GM19438 (cell line): ENCODE measurements around the gene WFDC2.
A peak's percentile ranks its signal among the peaks of the same experiment; 100 is the strongest.
"Not testable (repeated sequence)": the region's sequence is repeated elsewhere in the genome, so short reads cannot be mapped to it uniquely, and the experiment has no call there.

Source experiments
- ATAC-seq: cut with Tn5 transposase; IDR thresholded peaks from one replicate; pipeline ENCODE4 v1.9.1; 2021; ENCODE audit warnings: low read depth; ENCODE audit not compliant: unreplicated experiment

WFDC2 gene

DNA sequence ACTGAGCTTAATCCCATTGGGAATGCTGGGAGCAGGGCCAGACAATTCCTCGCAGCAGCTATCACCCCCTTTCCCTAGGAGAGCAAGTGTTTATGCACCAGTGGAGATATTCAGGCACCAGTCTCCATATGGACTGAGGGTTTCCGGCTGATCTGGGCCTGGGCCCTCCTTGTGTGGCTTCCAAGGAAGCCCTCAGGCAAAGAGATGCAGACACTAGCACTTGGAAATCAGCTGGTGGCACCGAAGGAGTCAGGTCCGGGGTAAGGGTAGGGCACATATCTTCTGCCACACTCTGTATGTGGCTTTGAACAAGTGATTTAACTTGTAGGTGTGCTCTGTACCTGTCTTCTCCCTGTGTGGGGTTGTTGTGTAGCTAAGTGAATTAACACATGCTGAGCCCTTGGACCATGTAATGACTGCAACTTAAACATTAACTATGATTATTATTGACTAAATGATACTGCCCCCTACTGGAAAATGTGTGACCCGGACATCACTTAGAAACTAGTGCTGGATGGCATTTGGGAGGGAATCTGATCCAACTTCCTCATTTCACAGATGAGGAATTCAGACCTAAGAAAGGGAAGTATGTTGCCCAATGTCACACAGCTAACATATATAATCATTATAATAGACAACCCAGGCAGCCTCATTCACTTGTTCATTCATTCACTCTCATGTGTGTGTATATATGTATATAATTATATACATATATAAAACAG, 19.3 kb upstream of the WFDC2 start:
- no peak for ATAC-seq

DNA sequence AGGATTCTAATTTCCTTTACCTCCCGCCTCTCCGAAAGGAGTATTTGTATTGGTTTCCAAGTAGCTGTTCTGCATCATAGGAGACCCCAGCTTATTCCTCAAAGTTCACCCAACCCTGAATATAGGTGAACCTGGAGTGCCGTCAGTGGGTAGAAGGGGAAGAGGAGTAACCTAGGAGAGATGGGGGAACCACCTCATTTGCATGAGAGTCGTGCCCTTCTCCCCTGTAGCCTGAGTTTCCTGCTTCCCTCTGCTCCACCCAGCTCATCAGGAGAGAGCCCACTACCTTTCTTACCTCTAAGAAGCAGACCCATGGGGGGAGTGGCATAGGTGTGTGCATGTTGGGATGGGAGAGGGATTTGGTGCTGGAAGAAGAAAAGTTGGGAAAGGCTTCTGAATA, 17.3 kb upstream of the WFDC2 start:
- no peak for ATAC-seq

DNA sequence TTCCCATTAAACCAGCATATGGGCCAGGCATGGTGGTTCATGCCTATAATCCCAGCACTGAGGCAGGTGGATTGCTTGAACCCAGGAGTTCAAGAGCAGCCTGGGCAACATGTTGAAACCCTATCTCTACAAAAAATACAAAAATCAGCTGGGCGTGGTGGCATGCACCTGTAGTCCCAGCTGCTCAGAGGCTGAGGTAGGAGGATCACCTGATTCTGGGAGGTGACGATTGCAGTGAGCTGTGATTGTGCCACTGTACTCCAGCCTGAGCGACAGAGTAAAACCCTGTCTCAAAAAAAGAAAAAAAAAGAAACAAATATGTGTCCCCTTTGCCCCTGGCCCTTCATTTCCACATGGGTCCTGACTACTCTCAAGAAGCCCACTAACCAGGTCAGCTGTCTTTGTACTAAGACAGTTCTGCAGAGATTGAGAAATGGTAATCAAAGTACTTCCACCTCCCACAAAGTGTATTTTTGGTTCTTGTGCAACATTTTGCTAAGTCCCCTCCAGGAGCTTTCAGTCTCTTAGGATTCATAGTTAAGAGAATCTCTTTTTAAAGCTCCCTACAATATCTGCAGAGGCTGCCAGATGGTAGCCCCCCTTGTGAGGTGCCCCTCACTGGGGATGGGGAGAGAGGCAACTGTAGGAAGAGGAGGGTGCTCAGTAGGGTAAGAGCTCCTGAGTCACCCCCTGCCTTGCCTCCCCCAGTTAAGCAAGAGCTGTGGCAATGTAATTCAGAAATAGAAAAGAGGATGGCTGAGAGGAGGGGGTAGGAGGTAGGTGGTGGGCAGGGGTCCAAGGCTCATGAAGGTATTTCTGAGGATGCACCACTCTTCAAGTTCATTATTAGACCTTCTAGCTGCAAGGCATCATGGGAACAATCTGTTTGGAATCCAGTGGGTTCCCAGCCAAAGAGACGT, 16.5 kb upstream of the WFDC2 start:
- no peak for ATAC-seq

DNA sequence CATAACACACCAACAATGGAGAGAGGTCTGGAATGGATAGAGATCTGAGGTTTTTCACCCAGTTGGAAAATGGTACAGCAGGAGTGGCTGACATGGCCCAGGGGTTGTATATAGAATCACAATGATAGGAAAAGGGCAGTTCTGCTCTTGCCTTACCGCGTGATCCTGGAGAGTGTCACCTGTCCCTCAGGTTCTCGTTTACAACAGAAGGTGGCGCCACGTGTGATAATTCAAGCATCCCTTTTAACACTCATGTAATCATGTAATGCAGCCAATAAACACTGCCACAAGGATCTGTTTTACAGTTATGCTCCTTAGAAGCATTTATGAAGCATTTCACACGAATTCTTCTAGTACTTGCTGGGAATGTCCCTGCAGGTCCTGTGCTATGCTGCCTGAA, 12.9 kb upstream of the WFDC2 start:
- no peak for ATAC-seq

DNA sequence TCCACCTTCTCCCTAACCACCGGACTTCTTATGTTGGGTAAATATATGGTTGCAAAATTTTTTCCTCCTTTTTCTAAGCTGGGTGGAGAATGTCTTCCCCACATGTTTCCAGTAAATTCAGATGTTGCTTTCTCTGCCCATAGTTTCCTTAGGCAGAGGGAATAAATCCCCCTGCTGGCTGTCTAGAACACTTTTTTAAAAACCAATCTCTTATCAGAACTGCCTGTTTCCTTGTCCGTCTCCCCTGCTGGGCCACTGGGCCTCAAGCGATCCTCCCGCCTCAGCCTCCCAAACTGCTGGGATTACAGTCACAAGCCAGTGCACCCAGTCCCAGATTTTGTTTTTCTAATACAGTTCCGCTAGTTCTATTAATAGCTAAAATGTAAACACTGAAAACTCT, 9.9 kb upstream of the WFDC2 start:
- ATAC-seq: no peak

DNA sequence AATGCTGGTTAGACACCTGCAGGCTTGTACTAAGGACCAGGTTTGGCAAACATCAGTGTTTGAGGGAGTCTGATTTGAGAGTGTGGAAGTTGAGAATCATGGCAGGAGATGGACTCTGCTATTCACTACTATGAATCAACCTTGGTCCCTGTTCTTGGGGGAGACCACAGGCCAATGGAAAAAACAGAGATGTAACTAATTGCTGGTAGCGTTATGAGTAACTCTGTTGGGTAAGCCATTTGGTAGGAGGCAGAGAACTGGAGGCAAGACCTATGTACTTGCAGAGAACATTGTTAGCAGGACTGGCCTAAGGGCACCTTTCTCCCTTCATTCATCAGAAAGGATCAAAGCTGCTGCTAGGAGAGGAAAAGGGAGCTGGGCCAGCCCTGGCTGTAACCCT, 8.3 kb upstream of the WFDC2 start:
- ATAC-seq: no peak

DNA sequence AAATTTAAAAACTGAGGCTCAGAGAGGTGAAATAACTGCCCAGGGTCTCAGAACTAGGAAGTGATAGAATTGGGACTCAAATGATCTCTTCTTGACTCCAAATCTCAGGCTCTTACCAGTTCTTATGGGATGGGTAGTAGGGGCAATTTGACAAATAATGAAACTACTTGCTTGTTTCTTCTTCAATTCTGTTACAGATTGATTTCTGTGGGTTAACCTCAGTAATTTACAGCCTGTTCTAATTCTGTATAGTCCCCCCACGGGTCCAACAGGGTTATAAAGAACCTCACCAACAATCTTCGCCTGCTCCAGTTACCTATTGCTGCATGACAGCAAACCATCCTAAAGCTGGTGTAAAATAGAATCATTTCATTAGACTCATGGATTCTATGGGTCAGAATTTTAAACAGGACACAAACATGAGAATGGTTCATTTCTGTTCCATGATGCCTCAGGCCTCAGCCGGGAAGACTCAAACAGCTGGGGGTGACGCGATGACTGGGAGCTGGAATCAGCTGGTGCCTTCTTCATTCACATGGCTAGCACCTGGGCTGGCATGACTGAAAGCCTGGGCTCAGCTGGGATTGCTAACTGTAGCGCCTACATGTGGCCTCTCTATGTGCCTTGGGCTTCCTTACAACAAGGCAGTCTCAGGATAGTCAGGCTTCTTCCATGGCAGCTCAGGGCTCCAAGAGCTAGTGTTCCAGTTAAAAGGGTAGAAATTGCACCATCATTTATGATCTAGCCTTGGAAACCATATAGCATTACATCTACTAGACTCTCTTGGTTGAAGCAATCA, 6.6 kb upstream of the WFDC2 start:
- ATAC-seq: no peak

DNA sequence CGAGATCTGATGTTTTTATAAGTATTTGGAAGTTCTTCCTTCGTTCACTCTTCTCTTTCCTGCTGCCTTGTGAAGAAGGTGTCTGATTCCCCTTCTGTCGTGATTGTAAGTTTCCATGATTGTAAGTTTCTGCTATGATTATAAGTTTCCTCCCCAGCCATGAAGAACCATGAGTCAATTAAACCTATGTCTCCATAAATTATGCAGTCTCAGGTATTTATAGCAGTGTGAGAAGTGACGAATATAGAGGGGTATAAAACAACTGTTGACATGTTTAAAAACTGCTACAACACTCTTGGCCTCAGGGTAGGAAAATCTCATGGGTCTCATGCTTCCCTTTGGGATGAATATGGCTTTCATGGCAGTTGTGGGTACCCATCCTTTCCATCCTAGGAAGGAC, 5.8 kb upstream of the WFDC2 start:
- ATAC-seq: no peak

DNA sequence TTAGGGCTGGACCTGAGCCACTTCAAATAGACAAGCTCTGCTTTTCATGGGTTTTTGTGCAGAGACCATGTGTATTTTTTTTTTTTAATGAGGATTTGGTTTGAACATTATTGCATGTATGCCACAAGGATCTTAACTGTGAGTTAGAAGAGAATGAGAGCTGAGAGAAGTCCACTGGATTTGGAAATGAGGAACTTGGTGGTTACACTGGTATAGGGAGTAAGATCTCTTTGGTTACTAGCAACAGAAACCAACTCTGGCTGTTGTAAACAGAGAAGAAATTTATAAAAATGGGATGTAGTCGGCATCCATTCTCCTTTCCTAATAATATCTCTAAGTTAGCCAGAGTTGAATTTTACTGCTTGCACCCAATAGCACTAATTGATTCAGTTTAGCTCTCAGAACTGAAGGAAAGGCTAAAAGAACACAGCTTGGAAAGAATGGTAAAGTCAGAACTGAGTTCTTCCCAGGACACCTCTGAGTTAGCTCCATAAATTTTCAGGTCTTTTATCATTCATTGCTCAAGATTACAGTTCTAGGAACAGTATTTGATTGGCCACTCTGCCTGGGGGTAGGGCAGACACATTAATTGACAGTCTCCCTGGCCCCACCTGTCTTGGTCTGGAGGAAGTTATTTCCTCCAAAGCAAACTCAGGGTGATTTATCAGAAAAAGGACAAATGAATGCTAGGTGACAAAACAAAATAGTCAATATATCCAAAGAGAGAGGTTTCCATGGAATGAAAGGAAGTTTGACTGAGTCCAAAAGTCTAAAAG, 3.9 kb upstream of the WFDC2 start:
- ATAC-seq: no peak

DNA sequence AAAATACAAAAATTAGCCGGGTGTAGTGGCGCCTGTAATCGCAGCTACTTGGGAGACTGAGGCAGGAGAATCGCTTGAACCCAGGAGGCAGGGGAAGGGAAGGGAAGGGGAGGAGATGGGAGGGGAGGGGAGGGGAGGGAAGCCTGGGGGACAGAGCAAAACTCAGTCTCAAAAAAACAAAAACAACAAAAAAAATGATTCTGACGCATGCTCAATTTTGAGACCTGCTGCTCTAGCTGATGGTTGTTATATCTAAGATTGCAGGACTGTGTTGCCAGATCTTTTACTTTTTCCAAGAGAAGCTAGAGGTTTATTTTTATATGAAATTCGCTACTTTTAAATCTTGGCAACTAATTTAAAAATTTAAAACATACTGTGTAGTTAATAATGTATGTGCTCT, 2.4 kb upstream of the WFDC2 start:
- ATAC-seq: no peak

DNA sequence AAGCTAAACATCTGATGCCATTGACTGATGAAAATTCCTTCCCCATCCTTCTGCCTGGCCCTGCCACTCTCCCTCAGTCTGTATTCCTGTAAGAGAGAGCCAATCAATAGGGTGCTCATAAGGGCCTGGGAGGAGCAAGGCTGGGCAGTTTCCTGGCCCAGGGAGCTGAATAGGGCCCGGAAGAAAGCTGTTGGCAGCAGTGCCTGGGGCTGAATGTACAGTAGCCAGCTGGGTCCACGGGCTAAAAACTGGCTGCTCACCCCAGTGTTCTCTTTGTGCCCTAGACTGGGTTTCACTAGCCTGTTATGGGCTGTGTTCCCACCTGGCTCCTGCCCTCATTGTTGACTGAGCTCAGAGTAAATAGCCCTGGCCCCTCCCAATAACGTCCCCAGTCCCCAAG, 1.7 kb upstream of the WFDC2 start:
- ATAC-seq: no peak

DNA sequence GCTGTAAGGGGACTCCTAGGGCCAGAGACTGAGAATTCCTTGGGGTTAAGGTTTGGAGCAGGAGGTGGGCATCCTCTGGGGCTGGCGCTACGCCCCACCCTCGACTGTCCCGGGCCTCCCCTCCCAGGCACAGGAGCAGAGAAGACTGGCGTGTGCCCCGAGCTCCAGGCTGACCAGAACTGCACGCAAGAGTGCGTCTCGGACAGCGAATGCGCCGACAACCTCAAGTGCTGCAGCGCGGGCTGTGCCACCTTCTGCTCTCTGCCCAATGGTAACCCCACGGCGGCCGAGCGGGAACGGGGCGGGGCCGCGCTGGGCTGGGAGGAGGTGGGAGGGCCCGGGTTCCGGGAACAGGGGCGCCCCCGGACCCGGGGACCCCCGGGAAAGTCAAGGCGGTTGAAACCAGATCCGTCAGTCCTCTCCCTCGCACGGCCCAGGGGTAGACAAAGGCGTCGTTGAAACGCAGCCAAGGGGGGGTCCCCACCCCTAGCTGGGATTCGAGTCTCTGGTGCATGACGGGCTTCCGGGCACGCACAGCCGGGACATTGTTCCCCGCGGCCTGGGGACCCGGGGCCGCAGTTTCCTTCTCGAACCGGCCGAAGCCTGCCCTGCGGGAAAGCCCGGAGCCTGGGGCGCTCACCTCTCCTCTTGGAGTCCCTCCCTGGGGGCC, 844 bp downstream of the WFDC2 start:
- peak; percentile 65 for ATAC-seq

DNA sequence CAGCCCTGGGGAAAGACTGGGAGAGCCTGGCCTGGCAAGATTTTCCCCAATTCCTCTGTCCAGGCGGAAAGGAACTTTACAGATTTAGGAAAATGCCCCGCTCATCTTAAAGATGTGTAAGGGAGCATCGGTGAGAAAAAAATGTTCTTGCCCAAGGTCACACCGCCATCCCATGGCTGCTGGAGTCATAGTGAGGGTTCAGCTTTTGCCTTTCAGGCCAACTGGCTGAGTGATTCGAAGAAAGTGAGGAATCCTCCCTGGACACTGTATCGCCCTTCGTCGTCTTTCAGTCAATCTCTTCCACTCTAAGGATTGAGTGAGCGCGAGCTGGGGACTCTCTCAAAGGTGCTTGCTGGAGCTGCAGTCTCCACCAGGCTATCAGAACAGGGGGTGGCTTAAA, 1.4 kb downstream of the WFDC2 start:
- no peak for ATAC-seq

DNA sequence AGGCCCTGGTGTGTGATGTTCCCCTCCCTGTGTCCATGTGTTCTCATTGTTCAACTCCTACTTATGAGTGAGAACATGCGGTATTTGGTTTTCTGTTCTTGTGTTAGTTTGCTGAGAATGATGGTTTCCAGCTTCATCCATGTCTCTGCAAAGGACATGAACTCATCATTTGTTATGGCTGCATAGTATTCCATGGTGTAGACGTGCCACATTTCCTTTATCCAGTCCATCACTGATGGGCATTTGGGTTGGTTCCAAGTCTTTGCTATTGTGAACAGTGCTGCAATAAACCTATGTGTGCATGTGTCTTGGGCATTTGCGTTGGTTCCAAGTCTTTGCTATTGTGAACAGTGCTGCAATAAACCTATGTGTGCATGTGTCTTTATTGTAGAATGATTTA, 2.7 kb downstream of the WFDC2 start:
- ATAC-seq: not testable (repeated sequence)

DNA sequence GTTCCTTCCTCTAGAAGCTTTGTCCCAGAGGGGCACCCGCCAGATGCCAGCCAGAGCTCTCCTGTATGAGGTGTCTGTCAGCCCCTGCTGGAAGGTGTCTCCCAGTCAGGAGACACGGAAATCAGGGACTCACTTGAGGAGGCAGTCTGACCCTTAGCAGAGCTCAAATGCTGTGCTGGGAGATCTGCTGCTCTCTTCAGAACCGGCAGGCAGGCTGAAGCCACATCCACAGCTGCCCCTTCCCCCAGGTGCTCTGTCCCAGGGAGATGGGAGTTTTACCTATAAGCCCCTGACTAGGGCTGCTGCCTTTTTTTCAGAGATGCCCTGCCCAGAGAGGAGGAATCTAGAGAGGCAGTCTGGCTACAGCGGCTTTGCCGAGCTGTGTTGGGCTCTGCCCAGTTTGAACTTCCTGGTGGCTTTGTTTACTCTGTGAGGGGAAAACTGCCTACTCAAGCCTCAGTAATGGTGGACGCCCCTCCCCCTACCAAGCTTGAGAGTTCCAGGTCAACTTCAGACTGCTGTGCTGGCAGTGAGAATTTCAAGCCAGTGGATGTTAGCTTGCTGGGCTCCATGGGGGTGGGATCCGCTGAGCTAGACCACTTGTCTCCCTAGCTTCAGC, 8.1 kb downstream of the WFDC2 start:
- ATAC-seq: not testable (repeated sequence)

DNA sequence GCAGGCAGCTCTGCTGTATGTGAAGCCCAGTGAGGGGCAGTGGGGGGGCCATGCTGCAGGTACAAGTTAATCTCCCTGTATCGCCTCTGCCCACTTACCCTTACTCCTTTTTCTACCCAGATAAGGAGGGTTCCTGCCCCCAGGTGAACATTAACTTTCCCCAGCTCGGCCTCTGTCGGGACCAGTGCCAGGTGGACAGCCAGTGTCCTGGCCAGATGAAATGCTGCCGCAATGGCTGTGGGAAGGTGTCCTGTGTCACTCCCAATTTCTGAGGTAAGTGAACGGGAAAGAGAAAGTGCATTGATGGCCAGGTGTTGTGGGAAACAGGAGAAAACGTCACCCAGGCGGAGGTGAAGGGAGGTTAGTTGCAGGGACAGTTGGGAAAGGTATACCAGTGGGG, 10.3 kb downstream of the WFDC2 start:
- ATAC-seq: no peak

DNA sequence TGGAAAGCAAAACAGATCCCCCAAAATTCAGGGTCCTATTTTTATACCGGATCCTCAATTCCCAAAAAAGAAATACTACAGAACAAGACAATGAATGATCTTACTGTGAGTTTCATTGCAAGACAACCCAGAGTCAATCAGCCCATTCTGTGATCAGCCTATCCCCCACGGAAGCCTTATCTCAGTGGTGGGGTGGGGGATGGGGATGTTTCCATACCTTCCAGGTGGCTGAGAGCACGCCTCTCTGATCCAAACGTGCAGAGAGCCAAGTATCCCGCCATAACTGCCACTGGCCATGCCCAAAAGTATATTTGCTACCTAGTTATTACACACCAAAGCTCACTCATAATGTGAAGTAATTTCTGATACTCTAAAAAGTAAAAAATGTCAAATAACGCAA, 15.1 kb downstream of the WFDC2 start:
- ATAC-seq: no peak

DNA sequence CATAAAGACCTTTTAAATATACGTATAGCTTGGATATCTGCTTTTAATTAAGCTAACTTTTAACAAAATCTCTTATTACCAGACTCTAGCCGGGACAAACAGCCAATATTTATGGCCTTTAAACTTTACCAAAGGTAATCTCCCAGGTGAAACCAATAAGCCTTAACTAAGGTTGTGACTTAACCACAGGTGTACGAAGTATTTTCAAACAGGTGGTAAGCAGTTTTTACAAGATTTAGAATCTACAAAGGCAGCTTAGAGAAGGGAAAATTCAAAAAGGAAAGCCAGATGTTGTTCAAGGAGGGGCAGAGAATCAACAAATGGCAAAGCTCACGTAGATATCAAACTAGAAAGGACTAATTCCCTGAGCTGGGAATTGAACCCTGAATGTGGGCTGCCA, 15.8 kb downstream of the WFDC2 start:
- no peak for ATAC-seq

DNA sequence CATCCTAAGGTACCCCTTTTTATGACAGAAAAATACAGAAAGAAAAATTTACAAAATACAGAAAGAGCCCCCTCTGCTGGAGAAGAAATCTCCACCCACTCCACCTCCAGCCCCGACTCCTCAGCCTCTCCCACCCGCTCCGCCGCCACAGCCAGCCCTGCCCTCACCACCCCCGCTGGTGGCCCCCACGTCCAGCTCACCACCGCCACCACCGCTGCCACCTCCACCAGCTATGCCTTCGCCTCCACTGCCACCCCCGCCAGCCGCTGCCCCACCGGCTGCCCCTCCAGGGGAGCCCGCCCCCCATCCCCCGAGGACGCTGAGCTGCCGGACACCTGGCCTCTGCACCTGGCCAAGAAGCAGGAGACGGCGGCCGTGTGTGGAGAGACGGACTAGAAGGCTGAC, 17.7 kb downstream of the WFDC2 start:
- ATAC-seq: no peak
